Keratinocyte (primary cell): ENCODE measurements around the gene ARID1B. TPM values are rescaled to one million over a fixed set of nuclear protein-coding genes. Genes with fewer than 3 reads are reported as not detected.

Experiments
- DNase-seq: peaks from one replicate; pipeline ENCODE4 v3.0.0-alpha.2; 2011; ENCODE audit warnings: low read depth, missing footprints, low spot score
- FAIRE-seq: peaks from 2 replicates; lab custom pipeline; 2011; peaks lifted over from hg19 to GRCh38; lab: Jason Lieb, UNC
- H2AFZ ChIP-seq: 2 replicates; pipeline ENCODE4 v1.6.0; 2012; ENCODE audit warnings: low read length, control low read depth, inconsistent platforms; ENCODE audit not compliant: control insufficient read depth
- H3K27ac ChIP-seq: 2 replicates; pipeline ENCODE4 v1.5.1; 2011; ENCODE audit warnings: low read length; ENCODE audit not compliant: control insufficient read depth, insufficient read depth
- H3K27me3 ChIP-seq: 3 replicates; pipeline ENCODE4 v1.6.0; 2011; ENCODE audit warnings: low read length; ENCODE audit not compliant: control insufficient read depth, insufficient read depth; ENCODE audit errors: extremely low read depth
- H3K36me3 ChIP-seq, 2 experiments: 2 replicates in 1 of 2; 3 replicates in 1 of 2; pipeline ENCODE4 v1.5.1; 2011; ENCODE audit warnings: low read length in 2 of 2, mild to moderate bottlenecking in 1 of 2; ENCODE audit not compliant: control insufficient read depth in 2 of 2, insufficient read depth in 2 of 2; ENCODE audit errors: extremely low read depth in 1 of 2
- H3K4me1 ChIP-seq: 3 replicates; pipeline ENCODE4 v1.5.1; 2011; ENCODE audit warnings: low read length; ENCODE audit not compliant: control insufficient read depth, insufficient read depth; ENCODE audit errors: extremely low read depth
- H3K4me2 ChIP-seq: 3 replicates; pipeline ENCODE4 v1.6.0; 2011; ENCODE audit warnings: low read depth, low read length; ENCODE audit not compliant: control insufficient read depth, insufficient read depth; ENCODE audit errors: extremely low read depth
- H3K4me3 ChIP-seq, 3 experiments: fragments of 200-600 bp in 1 of 3; sonication (generic) in 1 of 3; 2 replicates in 2 of 3; 3 replicates in 1 of 3; pipeline ENCODE4 v1.5.1; 2011 to 2016; ENCODE audit warnings: low read length in 3 of 3, mild to moderate bottlenecking in 3 of 3, control low read depth in 2 of 3, inconsistent platforms in 1 of 3, low read depth in 1 of 3, mixed read lengths in 1 of 3, mixed run types in 1 of 3, moderate library complexity in 1 of 3; ENCODE audit not compliant: control insufficient read depth in 2 of 3, insufficient read depth in 2 of 3; ENCODE audit errors: extremely low read depth in 1 of 3
- H3K79me2 ChIP-seq: 2 replicates; pipeline ENCODE4 v1.6.0; 2012; ENCODE audit warnings: low read length; ENCODE audit not compliant: control insufficient read depth, insufficient read depth
- H3K9ac ChIP-seq: 3 replicates; pipeline ENCODE4 v1.6.0; 2011; ENCODE audit warnings: low read length; ENCODE audit not compliant: control insufficient read depth, insufficient read depth; ENCODE audit errors: extremely low read depth
- H3K9me1 ChIP-seq: 3 replicates; pipeline ENCODE4 v1.6.0; 2011; ENCODE audit warnings: low read length; ENCODE audit not compliant: control insufficient read depth, insufficient read depth; ENCODE audit errors: extremely low read depth
- H3K9me3 ChIP-seq: 2 replicates; pipeline ENCODE4 v1.5.1; 2012; ENCODE audit warnings: low read depth, low read length; ENCODE audit not compliant: control insufficient read depth
- H4K20me1 ChIP-seq: 3 replicates; pipeline ENCODE4 v1.6.0; 2011; ENCODE audit warnings: low read length; ENCODE audit not compliant: control insufficient read depth, insufficient read depth; ENCODE audit errors: extremely low read depth
- EZH2 ChIP-seq: IDR thresholded peaks from one replicate; pipeline ENCODE4 v1.6.1; 2012; ENCODE audit warnings: inconsistent platforms, mild to moderate bottlenecking, low read length, moderate library complexity
- dilution Hi-C: fragments of 300-500 bp; cut with MboI; formaldehyde crosslinking; loops from one replicate; pipeline ENCODE4 v1.7.0; 2020; ENCODE audit warnings: low sequenced_read_pairs; ENCODE audit not compliant: extremely low pct_ligation_motif_present
- polyA plus RNA-seq, 5 experiments: library from polyadenylated mRNA; depleted of rRNA in 3 of 5; stranded (reverse) in 3 of 5; stranded (forward) in 1 of 5; unstranded in 1 of 5; fragments of >200 nt; gene quantifications; 1 replicate in 1 of 5; 2 replicates in 3 of 5; 3 replicates in 1 of 5; pipeline versions ENCODE4 v1.2.1 to v1.2.3, GENCODE V29; 2011 to 2012; ENCODE audit warnings: missing spikeins in 2 of 5, low read depth in 1 of 5, low replicate concordance in 1 of 5
- TF ChIP-seq, protein P1 (sequence below), 3 experiments: IDR thresholded peaks in 1 of 3; conservative IDR thresholded peaks in 1 of 3; optimal IDR thresholded peaks in 1 of 3; 2 replicates in 2 of 3; 3 replicates in 1 of 3; pipeline versions ENCODE3 to v1.5.1; 2011; ENCODE audit warnings: low read length in 3 of 3, mild to moderate bottlenecking in 3 of 3, moderate library complexity in 2 of 3, control low read depth in 1 of 3, inconsistent platforms in 1 of 3; ENCODE audit not compliant: insufficient read depth in 2 of 3; ENCODE audit errors: extremely low read depth in 1 of 3

Gene ARID1B
- polyA plus RNA-seq, 1 donor (not counting 4 experiments of a cell fraction or from before 2014, with no cell fraction given): 14.9 TPM

DNA sequence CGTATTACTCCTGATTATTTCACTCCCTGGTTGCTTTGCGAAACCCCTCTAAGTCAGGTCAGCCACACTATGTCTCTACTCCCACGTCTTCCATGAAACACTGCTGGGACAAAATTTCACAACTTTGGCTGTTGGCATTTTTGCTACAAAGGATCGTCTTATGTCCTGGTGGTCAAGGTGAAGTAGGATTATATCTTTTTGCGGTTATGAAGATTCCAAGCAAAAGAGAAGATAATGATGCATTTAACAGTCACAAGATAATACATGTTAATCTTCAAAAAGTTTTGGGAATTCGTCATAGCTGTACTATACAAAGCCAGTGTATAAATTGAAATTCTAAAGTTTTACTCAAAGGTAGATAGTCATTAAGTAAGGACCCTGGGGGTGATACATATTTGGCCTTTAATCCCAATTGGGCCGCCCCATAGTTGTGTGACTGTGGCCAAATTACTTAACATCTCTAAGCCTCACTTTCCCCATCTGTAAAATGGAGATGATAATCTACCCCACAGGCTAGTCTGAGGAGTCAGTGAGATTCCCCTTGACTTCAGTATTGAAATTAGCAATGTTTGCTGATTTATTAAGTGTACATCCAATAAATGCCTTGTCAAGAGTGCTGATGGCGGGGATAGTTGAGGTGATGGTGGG is 212.1 kb downstream of the ARID1B start:
- DNase-seq: no peak
- TF ChIP-seq, protein P1, sequence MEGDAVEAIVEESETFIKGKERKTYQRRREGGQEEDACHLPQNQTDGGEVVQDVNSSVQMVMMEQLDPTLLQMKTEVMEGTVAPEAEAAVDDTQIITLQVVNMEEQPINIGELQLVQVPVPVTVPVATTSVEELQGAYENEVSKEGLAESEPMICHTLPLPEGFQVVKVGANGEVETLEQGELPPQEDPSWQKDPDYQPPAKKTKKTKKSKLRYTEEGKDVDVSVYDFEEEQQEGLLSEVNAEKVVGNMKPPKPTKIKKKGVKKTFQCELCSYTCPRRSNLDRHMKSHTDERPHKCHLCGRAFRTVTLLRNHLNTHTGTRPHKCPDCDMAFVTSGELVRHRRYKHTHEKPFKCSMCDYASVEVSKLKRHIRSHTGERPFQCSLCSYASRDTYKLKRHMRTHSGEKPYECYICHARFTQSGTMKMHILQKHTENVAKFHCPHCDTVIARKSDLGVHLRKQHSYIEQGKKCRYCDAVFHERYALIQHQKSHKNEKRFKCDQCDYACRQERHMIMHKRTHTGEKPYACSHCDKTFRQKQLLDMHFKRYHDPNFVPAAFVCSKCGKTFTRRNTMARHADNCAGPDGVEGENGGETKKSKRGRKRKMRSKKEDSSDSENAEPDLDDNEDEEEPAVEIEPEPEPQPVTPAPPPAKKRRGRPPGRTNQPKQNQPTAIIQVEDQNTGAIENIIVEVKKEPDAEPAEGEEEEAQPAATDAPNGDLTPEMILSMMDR (optimal IDR thresholded peaks at IDR 0.05 in 1 of 3, IDR thresholded peaks at IDR 0.05 in 1 of 3, conservative IDR thresholded peaks at IDR 0.05 in 1 of 3; ENCODE audit: extremely low read depth in 1 of 3, insufficient read depth in 2 of 3, low read length in 3 of 3): no peak
- no peak for TF ChIP-seq EZH2
- H3K27ac ChIP-seq: no peak overlapping the region
- H3K9me3 ChIP-seq: no peaks in the 10 kb centered on the region
- H4K20me1 ChIP-seq: peaks cover 4% of the 10 kb centered on the region
- no peaks in the 10 kb centered on the region for H3K9me1 ChIP-seq
- no peak for FAIRE-seq
- dilution Hi-C loops: no loop called here
- peaks cover 46% of the 10 kb centered on the region for H3K79me2 ChIP-seq
- H3K27me3 ChIP-seq: no peaks in the 10 kb centered on the region
- peaks cover 13% of the 10 kb centered on the region for H3K4me1 ChIP-seq
- no peak overlapping the region for H3K9ac ChIP-seq
- no peak overlapping the region for H3K4me2 ChIP-seq
- H3K36me3 ChIP-seq: no peaks in the 10 kb centered on the region
- H3K4me3 ChIP-seq: no peak overlapping the region
- no peak overlapping the region for H2AFZ ChIP-seq

DNA sequence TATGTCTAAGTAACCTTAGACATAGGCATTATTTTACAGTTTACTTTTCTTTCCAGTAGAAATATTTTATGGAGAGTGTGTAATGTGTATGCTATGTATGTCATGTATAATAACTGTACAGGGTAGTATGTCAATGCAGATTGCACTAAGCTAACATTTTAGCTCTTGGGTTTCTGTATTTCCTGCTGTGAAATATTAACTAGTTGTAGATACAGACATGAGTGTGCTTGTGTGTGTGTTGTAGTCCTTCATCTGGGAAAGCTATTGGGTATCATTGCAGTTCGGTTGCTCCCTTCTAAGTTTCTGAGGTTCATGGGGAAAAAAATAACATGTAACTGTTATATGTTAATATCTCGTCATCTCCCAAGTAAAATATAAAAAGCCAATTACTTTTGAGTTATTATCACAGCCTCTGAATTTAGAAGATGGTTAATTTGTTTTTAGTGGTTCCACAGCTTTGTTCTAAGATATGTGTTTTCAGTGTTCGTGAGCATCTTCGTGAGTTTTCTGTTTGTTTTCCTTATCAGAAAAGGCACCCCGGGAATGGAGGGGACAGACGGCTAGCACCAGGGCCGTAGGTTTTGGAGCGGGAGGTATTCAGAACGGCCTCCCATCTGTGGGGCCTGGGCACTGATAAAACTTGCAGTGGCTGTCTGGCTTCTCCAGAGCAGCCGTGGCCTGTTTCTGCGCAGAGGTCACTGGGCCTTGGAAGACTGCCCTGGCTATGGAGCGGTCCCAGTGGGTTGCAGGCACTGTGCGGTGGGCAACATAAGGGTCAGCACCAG is 215.0 kb downstream of the ARID1B start:
- DNase-seq (no peak), FAIRE-seq (no peak)
- Histone ChIP-seq H3K4me2 (no peak overlapping the region), H3K36me3 (no peaks in the 10 kb centered on the region), H3K4me1 (peaks cover 11% of the 10 kb centered on the region), H3K4me3 (no peak overlapping the region), H3K79me2 (peaks cover 50% of the 10 kb centered on the region), H3K27ac (no peak overlapping the region), H3K9ac (no peak overlapping the region), H3K27me3 (no peaks in the 10 kb centered on the region), H4K20me1 (peaks cover 6% of the 10 kb centered on the region), H3K9me3 (no peaks in the 10 kb centered on the region), H2AFZ (no peak overlapping the region), H3K9me1 (no peaks in the 10 kb centered on the region)
- dilution Hi-C loops: no loop called here
- no peak for TF ChIP-seq EZH2
- TF ChIP-seq, protein P1 (optimal IDR thresholded peaks at IDR 0.05 in 1 of 3, IDR thresholded peaks at IDR 0.05 in 1 of 3, conservative IDR thresholded peaks at IDR 0.05 in 1 of 3; ENCODE audit: extremely low read depth in 1 of 3, insufficient read depth in 2 of 3, low read length in 3 of 3): no peak
